ENCODE measurements around the gene ARHGAP45. TPM values are rescaled to one million over a fixed set of nuclear protein-coding genes. Genes with fewer than 3 reads are reported as not detected.

Gene ARHGAP45
- total and polyA plus RNA-seq, 9 of the 15 experiments (the other 6 are each of a cell fraction or from before 2014, with no cell fraction given) = 0.08 to 22.1 (median 4.2) TPM

- TF ChIP-seq AFF1 (IDR thresholded peaks at IDR 0.05; ENCODE audit: low read depth in 1 of 2, partially characterized antibody in 2 of 2) (peak in 1 of 2 experiments; percentile 82), ZBED1 (IDR thresholded peaks at IDR 0.05) (no peak), GATAD2A (IDR thresholded peaks at IDR 0.05) (no peak), ARID2 (IDR thresholded peaks at IDR 0.05) (no peak), ZBTB26 (CRISPR knock-in tag; IDR thresholded peaks at IDR 0.05) (no peak), ARID3A (IDR thresholded peaks at IDR 0.05; ENCODE audit: borderline replicate concordance, low read depth, low read length) (no peak), TFAP4 (CRISPR knock-in tag; IDR thresholded peaks at IDR 0.05; ENCODE audit: borderline replicate concordance) (peak; percentile 84), RHOXF2B (CRISPR knock-in tag; conservative IDR thresholded peaks at IDR 0.05) (no peak), HMBOX1 (IDR thresholded peaks at IDR 0.05) (no peak), SMARCE1 (IDR thresholded peaks at IDR 0.05) (no peak), MECOM (CRISPR knock-in tag; IDR thresholded peaks at IDR 0.05) (no peak), C11orf30 (IDR thresholded peaks at IDR 0.05; ENCODE audit: low read depth) (peak; percentile 60), ZFPM2 (CRISPR knock-in tag; IDR thresholded peaks at IDR 0.05) (no peak), ZNF24 (IDR thresholded peaks at IDR 0.05) (no peak), CHCHD3 (CRISPR knock-in tag; IDR thresholded peaks at IDR 0.05) (no peak), CBX8 (IDR thresholded peaks at IDR 0.05; ENCODE audit: borderline replicate concordance, extremely low read depth, low read depth, low read length, poor library complexity, severe bottlenecking) (no peak), CTCF (IDR thresholded peaks at IDR 0.05 in 2 of 3, conservative IDR thresholded peaks at IDR 0.05 in 1 of 3; ENCODE audit: insufficient read depth in 2 of 3, low read depth in 1 of 3, low read length in 3 of 3) (no peak), RUNX1 (IDR thresholded peaks at IDR 0.05; ENCODE audit: low read depth) (no peak)
Measured at GRCh38 chr19:1094978-1095701, 28.2 kb downstream of the ARHGAP45 start, which contains the start of gene POLR2E (continued).
